Measurements from ENCODE around the gene EME1. TPM values are rescaled to one million over a fixed set of nuclear protein-coding genes. Genes with fewer than 3 reads are reported as not detected.

The EME1 gene
- total and polyA plus RNA-seq, 8 donors: 0.19 to 0.94 (median 0.41) TPM; not detected in 2

DNA sequence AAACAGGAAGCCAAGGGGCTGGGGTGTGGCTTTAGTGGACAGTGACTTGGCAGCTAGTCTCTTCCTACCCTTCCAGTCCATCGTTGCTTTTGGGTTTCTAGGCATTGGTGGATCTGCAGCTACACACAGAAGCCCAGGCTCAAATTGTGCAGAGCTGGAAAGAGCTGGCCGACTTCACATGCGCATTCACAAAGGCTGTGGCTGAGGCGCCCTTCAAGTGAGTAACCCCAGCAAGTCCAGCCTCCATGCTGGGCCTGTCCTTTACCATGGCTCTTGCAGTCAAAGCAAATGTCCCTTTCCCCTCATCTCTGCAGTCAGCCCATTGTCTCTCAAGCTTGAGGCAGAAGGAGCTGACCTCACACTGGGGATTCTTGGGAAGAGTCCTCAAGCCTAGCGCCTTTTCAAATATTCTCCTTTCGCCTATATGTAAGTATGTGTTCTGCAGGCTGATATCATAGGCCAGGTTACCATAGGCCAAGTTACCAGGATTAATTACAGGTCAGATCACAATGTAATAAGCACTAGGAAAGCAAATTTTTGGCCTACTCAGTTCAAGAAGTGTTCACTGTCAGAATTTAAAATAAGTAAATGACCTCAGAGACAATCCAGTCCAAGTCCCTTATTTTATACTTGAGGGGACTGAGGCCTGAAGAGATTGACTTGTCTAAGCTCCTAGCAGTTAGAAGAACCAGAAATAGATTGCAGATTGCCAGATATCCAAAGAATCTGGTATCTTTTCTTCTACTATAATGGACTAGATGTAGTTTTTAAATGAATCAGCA is 6.5 kb downstream of the EME1 start:
- H3K9me3 ChIP-seq: no peaks in the 10 kb centered on the region
- TF ChIP-seq, protein P1, sequence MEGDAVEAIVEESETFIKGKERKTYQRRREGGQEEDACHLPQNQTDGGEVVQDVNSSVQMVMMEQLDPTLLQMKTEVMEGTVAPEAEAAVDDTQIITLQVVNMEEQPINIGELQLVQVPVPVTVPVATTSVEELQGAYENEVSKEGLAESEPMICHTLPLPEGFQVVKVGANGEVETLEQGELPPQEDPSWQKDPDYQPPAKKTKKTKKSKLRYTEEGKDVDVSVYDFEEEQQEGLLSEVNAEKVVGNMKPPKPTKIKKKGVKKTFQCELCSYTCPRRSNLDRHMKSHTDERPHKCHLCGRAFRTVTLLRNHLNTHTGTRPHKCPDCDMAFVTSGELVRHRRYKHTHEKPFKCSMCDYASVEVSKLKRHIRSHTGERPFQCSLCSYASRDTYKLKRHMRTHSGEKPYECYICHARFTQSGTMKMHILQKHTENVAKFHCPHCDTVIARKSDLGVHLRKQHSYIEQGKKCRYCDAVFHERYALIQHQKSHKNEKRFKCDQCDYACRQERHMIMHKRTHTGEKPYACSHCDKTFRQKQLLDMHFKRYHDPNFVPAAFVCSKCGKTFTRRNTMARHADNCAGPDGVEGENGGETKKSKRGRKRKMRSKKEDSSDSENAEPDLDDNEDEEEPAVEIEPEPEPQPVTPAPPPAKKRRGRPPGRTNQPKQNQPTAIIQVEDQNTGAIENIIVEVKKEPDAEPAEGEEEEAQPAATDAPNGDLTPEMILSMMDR (IDR thresholded peaks at IDR 0.05): no peak
- H3K36me3 ChIP-seq: peaks cover 0 to 33% (median 26%) of the 10 kb centered on the region in 3 donors
- H3K27me3 ChIP-seq: no peaks in the 10 kb centered on the region
- intact Hi-C loops (cut with DNase I): no loop called here
- H3K4me3 ChIP-seq: no peak overlapping the region
- WGBS, 2 donors: 82 to 86% methylated on average over 6 of the region's 6 CpGs
- no peak overlapping the region for H3K27ac ChIP-seq
- ATAC-seq (peak in 1 of 4 donors; percentile 12), FAIRE-seq (no peak), DNase-seq (no peak)
- no peaks in the 10 kb centered on the region for H3K4me1 ChIP-seq

DNA sequence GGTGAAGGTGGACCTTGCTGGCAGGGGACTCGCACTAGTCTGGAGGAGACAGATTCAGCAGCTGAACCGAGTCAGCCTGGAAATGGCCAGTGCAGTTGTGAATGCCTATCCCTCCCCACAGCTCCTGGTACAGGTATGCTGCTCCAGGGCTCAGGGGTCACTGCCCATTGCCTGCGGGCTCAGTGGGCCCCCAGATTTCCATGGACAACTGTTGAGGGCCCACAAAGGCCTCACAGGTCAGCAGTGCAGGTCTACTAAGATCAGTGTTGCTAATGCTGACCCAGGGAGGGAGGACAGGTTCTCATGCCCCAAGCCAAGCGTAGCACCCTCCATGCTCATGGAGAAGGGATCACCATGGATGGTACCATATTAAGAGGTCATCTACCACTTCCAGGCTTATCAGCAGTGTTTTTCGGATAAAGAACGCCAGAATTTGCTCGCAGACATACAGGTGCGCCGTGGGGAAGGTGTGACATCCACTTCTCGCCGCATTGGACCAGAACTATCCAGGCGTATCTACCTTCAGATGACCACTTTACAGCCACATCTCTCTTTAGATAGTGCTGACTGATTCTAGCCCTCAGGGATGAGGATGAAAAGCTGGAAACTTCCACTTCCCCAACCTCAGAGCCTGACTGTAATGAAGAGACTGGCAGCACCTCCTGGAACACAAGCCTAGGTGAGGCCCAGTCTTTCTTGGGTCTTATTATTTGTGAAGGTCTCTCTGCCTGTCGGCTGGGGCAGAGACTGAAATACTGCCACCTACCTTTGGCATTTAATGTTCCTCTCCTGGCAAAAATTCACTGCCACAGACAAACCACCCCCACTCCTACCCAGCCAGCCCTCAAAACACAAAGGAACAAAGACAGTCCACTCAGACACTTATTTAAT is 7.6 kb downstream of the EME1 start:
- Histone ChIP-seq H3K36me3 (peaks cover 7 to 43% (median 35%) of the 10 kb centered on the region in 3 donors), H3K27ac (no peak overlapping the region), H3K27me3 (no peaks in the 10 kb centered on the region), H3K4me3 (no peak overlapping the region), H3K4me1 (no peaks in the 10 kb centered on the region), H3K9me3 (no peaks in the 10 kb centered on the region)
- TF ChIP-seq, protein P1 (IDR thresholded peaks at IDR 0.05): no peak
- DNase-seq (peak in 1 of 6 donors; percentile 38), FAIRE-seq (no peak), ATAC-seq (peak in 3 of 4 donors; percentile 29 to 39 (median 33))
- intact Hi-C loops (cut with DNase I): no loop called here
- WGBS, 2 donors: 84 to 85% methylated on average over 13 of the region's 13 CpGs

DNA sequence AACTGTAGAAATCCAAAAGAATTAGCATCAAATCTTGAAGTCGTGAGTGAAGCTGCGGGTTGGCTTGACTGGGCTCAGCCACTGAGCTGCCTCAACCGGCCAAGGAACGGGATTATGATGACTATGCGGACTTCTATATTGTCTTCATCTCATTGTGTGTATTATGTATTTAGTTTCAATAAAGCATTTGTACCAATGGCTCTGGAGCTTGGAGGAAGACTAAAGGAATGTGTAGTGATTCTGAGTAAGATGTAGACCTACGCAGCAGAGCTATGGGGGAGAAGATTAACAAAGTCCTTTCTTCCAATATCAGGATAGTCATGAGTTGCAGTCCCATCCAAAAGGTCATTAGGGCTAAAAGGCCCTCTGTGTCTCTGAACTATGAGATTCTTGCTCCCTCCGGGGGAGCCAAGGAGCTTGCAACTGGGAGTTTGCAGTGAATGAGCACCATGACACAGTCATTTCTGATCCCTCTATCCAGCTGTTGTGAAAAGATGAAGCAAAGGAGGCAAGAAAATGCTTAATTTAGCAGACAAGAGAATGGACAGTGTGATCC is 8.3 kb downstream of the EME1 start:
- FAIRE-seq (no peak), ATAC-seq (peak in 1 of 4 donors; percentile 8), DNase-seq (no peak)
- Histone ChIP-seq H3K4me1 (no peaks in the 10 kb centered on the region), H3K27ac (no peak overlapping the region), H3K36me3 (peaks cover 7 to 50% (median 40%) of the 10 kb centered on the region in 3 donors), H3K27me3 (no peaks in the 10 kb centered on the region), H3K9me3 (no peaks in the 10 kb centered on the region), H3K4me3 (no peak overlapping the region)
- TF ChIP-seq, protein P1 (IDR thresholded peaks at IDR 0.05): no peak
- whole genome bisulfite sequencing, 2 donors: 91 to 94% methylated on average over 7 of the region's 7 CpGs
- intact Hi-C loops (cut with DNase I): no loop called here

DNA sequence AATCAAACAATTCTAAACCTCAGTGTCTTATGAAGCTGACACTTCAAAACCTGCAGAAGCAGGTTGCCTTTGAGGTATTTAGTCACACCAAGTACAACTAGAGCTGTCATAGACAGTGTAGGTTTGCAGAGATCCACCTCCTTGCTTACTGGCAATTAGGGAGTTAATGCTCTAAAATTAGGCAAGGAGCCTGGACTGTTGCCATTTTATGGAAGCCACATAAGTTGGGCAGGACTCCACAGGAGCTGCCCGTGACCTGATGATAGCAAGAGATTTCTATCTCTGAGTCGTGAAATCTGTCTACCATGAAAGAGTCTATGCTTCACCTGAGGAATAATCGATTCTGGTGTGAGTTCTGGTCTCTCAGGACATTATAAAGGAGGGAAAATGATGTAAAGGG is 8.9 kb downstream of the EME1 start:
- intact Hi-C loops (cut with DNase I): no loop called here
- 39 to 44% methylated on average over 3 of the region's 3 CpGs for WGBS, 2 donors
- no peaks in the 10 kb centered on the region for H3K27me3 ChIP-seq
- TF ChIP-seq, protein P1 (IDR thresholded peaks at IDR 0.05): no peak
- peaks cover 7 to 55% (median 45%) of the 10 kb centered on the region in 3 donors for H3K36me3 ChIP-seq
- no peaks in the 10 kb centered on the region for H3K4me1 ChIP-seq
- ATAC-seq (no peak), DNase-seq (no peak), FAIRE-seq (no peak)
- H3K4me3 ChIP-seq: no peak overlapping the region
- H3K9me3 ChIP-seq: no peaks in the 10 kb centered on the region
- H3K27ac ChIP-seq: no peak overlapping the region
